Muscle layer of duodenum (tissue), 2 donors: ENCODE results near the gene TCEA3.
A peak's percentile ranks its signal among the peaks of the same experiment; 100 is the strongest.
"Not testable (repeated sequence)": the region's sequence is repeated elsewhere in the genome, so short reads cannot be mapped to it uniquely, and the experiment has no call there.

Source experiments
- H3K27ac ChIP-seq: one replicate; pipeline ENCODE4 v1.7.0; 2013; ENCODE audit warnings: mild to moderate bottlenecking, low read length
- H3K27me3 ChIP-seq: one replicate; pipeline ENCODE4 v1.7.0; 2013; ENCODE audit warnings: low read depth, mild to moderate bottlenecking, control low read depth, low read length
- H3K36me3 ChIP-seq, 2 donors: one replicate each; pipeline ENCODE4 v1.7.0; 2013; ENCODE audit warnings: low read length in 2 of 2, control low read depth in 1 of 2, mild to moderate bottlenecking in 1 of 2; ENCODE audit not compliant: insufficient read depth in 2 of 2, control insufficient read depth in 1 of 2
- H3K4me1 ChIP-seq, 2 donors: one replicate each; pipeline ENCODE4 v1.7.0; 2013; ENCODE audit warnings: low read length in 2 of 2, mild to moderate bottlenecking in 2 of 2, control low read depth in 1 of 2, moderate library complexity in 1 of 2; ENCODE audit not compliant: insufficient read depth in 2 of 2, control insufficient read depth in 1 of 2
- H3K4me3 ChIP-seq, 2 donors: one replicate each; pipeline ENCODE4 v1.7.0; 2013; ENCODE audit warnings: low read length in 2 of 2, low read depth in 1 of 2, mild to moderate bottlenecking in 1 of 2
- H3K9me3 ChIP-seq, 2 donors: one replicate each; pipeline ENCODE4 v1.7.0; 2013; ENCODE audit warnings: low read length in 2 of 2, control low read depth in 1 of 2, mild to moderate bottlenecking in 1 of 2; ENCODE audit not compliant: control insufficient read depth in 1 of 2
- donor health status: healthy.

Gene TCEA3

GRCh38 chr1:23387494-23387893 is 37.1 kb downstream of the TCEA3 start:
- H3K36me3 ChIP-seq = peaks cover 0 to 13% of the 10 kb centered on the region in 2 donors
- H3K27me3 ChIP-seq = no peaks in the 10 kb centered on the region
- no peak overlapping the region for H3K4me3 ChIP-seq
- H3K9me3 ChIP-seq = no peaks in the 10 kb centered on the region
- H3K4me1 ChIP-seq = peaks cover 0 to 16% of the 10 kb centered on the region in 2 donors
- H3K27ac ChIP-seq = no peak overlapping the region

DNA sequence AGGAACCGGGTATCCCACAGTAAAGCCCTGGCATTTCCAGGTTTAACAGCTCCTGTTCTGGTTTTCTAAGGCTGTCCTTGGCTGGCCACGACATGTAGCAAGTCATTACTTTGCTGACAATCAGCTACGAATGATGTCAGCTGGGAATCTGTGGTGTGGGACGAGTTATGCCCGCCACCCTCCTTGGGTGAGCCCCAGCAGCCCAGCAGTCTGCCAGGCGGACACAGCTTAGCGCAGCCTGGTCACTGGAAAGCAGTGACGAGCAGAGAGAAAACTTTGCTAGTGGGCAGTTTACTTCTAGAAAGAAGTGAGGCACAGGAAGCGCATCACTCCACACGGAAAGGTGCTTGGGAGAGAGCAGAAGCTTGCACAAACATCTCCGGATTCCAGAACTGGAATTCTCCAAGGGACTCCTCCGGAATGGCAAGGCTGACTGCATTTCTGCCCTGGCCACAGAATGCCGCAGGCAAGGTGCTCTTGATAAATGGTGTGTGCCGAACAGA is 39.4 kb downstream of the TCEA3 start:
- peaks cover 0 to 13% of the 10 kb centered on the region in 2 donors for H3K36me3 ChIP-seq

GRCh38 chr1:23384312-23385058 is 40.1 kb downstream of the TCEA3 start:
- H3K4me1 ChIP-seq = peaks cover 0 to 19% of the 10 kb centered on the region in 2 donors
- no peak overlapping the region for H3K27ac ChIP-seq
- peaks cover 0 to 13% of the 10 kb centered on the region in 2 donors for H3K36me3 ChIP-seq
- H3K27me3 ChIP-seq = no peaks in the 10 kb centered on the region
- no peaks in the 10 kb centered on the region for H3K9me3 ChIP-seq
- no peak overlapping the region for H3K4me3 ChIP-seq

More for the DNA sequence above, 39.4 kb downstream of the TCEA3 start:
- Histone ChIP-seq H3K9me3 (no peaks in the 10 kb centered on the region), H3K27me3 (no peaks in the 10 kb centered on the region), H3K4me1 (peaks cover 0 to 19% of the 10 kb centered on the region in 2 donors), H3K4me3 (no peak overlapping the region), H3K27ac (no peak overlapping the region)

- Histone ChIP-seq H3K4me1 (peaks cover 0 to 23% of the 10 kb centered on the region in 2 donors), H3K9me3 (no peaks in the 10 kb centered on the region), H3K27ac (no peak overlapping the region), H3K36me3 (peaks cover 0 to 13% of the 10 kb centered on the region in 2 donors), H3K27me3 (no peaks in the 10 kb centered on the region), H3K4me3 (no peak overlapping the region)
Observed at GRCh38 chr1:23383577-23384311, 40.8 kb downstream of the TCEA3 start.

GRCh38 chr1:23381233-23381885 is 43.2 kb downstream of the TCEA3 start:
- Histone ChIP-seq H3K27ac (no peak overlapping the region), H3K27me3 (no peaks in the 10 kb centered on the region), H3K4me1 (peaks cover 0 to 30% of the 10 kb centered on the region in 2 donors), H3K9me3 (no peaks in the 10 kb centered on the region), H3K4me3 (no peak overlapping the region), H3K36me3 (peaks cover 0 to 13% of the 10 kb centered on the region in 2 donors)

DNA sequence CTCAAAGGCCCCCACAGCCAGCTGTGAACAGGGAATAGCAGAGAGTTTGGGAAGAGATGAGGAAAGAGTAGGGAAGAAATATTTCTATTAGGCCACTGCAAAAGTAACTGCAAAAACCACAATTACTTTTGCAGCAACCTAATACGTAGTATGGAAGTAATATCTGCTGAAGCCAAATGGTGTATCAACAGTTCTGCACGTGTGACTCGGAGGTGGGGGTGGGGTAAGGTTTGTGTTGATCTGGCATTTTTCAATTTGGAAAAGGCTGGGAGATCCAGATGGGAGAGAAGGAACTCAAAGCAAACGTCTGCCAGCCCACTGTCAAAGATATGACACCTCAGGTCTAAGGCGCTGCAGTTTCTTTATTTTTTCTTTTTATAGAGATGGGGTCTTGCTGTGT is 43.8 kb downstream of the TCEA3 start:
- Histone ChIP-seq H3K27ac (no peak overlapping the region), H3K36me3 (peaks cover 0 to 10% of the 10 kb centered on the region in 2 donors), H3K4me3 (no peak overlapping the region), H3K4me1 (peaks cover 0 to 30% of the 10 kb centered on the region in 2 donors), H3K27me3 (no peaks in the 10 kb centered on the region), H3K9me3 (no peaks in the 10 kb centered on the region)

- not testable (repeated sequence) for H3K4me3 ChIP-seq, H3K9me3 ChIP-seq, H3K36me3 ChIP-seq, H3K27me3 ChIP-seq, H3K27ac ChIP-seq
- H3K4me1 ChIP-seq = peaks cover 0 to 30% of the 10 kb centered on the region in 2 donors
Observed at GRCh38 chr1:23380236-23380635, 44.3 kb downstream of the TCEA3 start.

GRCh38 chr1:23376890-23377811 is 47.4 kb downstream of the TCEA3 start:
- peak overlapping the region; percentile 79 for H3K27ac ChIP-seq
- H3K4me3 ChIP-seq = no peak overlapping the region
- no peaks in the 10 kb centered on the region for H3K27me3 ChIP-seq
- no peaks in the 10 kb centered on the region for H3K36me3 ChIP-seq
- peaks cover 0 to 19% of the 10 kb centered on the region in 2 donors for H3K4me1 ChIP-seq
- no peaks in the 10 kb centered on the region for H3K9me3 ChIP-seq

DNA sequence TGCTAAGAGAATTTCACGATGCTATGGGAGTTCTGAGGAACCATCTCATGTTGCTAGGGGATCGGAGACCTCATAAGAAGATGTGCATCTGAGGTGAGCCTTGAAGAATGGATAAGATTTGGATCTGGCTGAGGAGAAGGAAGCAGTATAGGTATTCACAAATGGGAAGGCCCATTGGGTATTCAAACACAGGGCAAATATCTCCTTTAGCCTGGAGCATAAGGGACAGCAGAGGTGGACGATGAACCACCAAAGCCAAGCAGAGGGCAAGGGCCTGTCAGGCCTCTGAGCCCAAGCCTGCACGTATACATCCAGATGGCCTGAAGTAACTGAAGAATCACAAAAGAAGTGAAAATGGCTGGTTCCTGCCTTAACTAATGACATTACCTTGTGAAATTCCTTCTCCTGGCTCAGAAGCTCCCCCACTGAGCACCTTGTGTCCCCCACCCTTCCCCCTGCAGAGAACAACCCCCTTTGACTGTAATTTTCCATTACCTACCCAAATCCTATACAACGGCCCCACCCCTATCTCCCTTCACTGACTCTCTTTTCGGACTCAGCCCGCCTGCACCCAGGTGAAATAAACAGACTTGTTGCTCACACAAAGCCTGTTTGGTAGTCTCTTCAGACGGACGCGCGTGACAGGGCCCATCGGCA is 50.3 kb downstream of the TCEA3 start:
- not testable (repeated sequence) for H3K9me3 ChIP-seq, H3K36me3 ChIP-seq, H3K27ac ChIP-seq, H3K27me3 ChIP-seq, H3K4me3 ChIP-seq
- peaks cover 12 to 41% of the 10 kb centered on the region in 2 donors for H3K4me1 ChIP-seq
